ENCODE data around the gene OSBPL2. TPM values are rescaled to one million over a fixed set of nuclear protein-coding genes. Genes with fewer than 3 reads are reported as not detected.

OSBPL2 gene
- total and polyA plus RNA-seq, 2 donors (not counting 1 experiment from before 2014, with no cell fraction given) = 28.1 to 74.3 TPM

- H3K4me3 Mint-ChIP-seq = no peak overlapping the region
- intact Hi-C loops (cut with micrococcal nuclease) = no loop called here
Observed at GRCh38 chr20:62232770-62233645, 5.3 kb upstream of the OSBPL2 start.

More at GRCh38 chr20:62232770-62233645, 5.3 kb upstream of the OSBPL2 start:
- no peak overlapping the region for H3K4me3 ChIP-seq (ENCODE audit: control extremely low read depth in 1 of 5, extremely low read depth in 1 of 5, insufficient read depth in 1 of 5, low read depth in 2 of 5, low read length in 4 of 5)
- Mint-ChIP-seq H3K27ac (no peak overlapping the region), H3K4me1 (peaks cover 7% of the 10 kb centered on the region), H3K27me3 (peaks cover 7% of the 10 kb centered on the region), H3K9me3 (ENCODE audit: insufficient read depth) (no peaks in the 10 kb centered on the region)
- ChIA-PET POLR2A (no interaction called here), CTCF (no interaction called here)
- DNase-seq (no peak), ATAC-seq (ENCODE audit: low read depth) (no peak)
- peaks cover 6 to 8% of the 10 kb centered on the region in 2 donors for H3K4me1 ChIP-seq (ENCODE audit: control insufficient read depth in 2 of 2, insufficient read depth in 2 of 2, low read length in 2 of 2)
- WGBS (ENCODE audit: insufficient coverage) = 83% methylated on average over 18 of the region's 18 CpGs
- H3K9ac ChIP-seq (ENCODE audit: low read length) = no peak overlapping the region
- peaks cover 14% of the 10 kb centered on the region for H3K79me2 ChIP-seq (ENCODE audit: control insufficient read depth, insufficient read depth, low read length)
- no peaks in the 10 kb centered on the region for H3K36me3 ChIP-seq (replicated peaks in 1 of 2; ENCODE audit: control extremely low read depth in 1 of 2, control insufficient read depth in 1 of 2, extremely low read depth in 1 of 2, insufficient read depth in 2 of 2, low read length in 1 of 2)
- no peak overlapping the region for H3K4me2 ChIP-seq (replicated peaks; ENCODE audit: low read depth, low read length, poor library complexity, severe bottlenecking)
- H2AFZ ChIP-seq (ENCODE audit: insufficient read depth, low read depth, low read length, poor library complexity, severe bottlenecking) = no peak overlapping the region
- no peaks in the 10 kb centered on the region for H4K20me1 ChIP-seq (ENCODE audit: control insufficient read depth, insufficient read depth, low read length, poor library complexity, severe bottlenecking)
- peaks cover 0 to 17% (median 1%) of the 10 kb centered on the region in 4 experiments for H3K27me3 ChIP-seq (replicated peaks in 1 of 4; ENCODE audit: control extremely low read depth in 1 of 4, control insufficient read depth in 3 of 4, insufficient read depth in 4 of 4, low read length in 3 of 4)
- H3K9me3 ChIP-seq (ENCODE audit: control extremely low read depth in 1 of 3, control insufficient read depth in 2 of 3, insufficient read depth in 1 of 3, low read length in 2 of 3) = peaks cover 0 to 23% (median 5%) of the 10 kb centered on the region in 3 donors
- no peak for TF ChIP-seq CTCF (IDR thresholded peaks at IDR 0.05)
- no peak for TF ChIP-seq EZH2 (IDR thresholded peaks at IDR 0.05; ENCODE audit: borderline replicate concordance, insufficient read depth, low read depth, low read length, poor library complexity, severe bottlenecking)
- H3K27ac ChIP-seq (ENCODE audit: low read length in 2 of 2) = no peak overlapping the region
